Panc1 (cell line): ENCODE data around the gene DOCK4. TPM values are rescaled to one million over a fixed set of nuclear protein-coding genes. Genes with fewer than 3 reads are reported as not detected.

ENCODE experiments used
- ATAC-seq: fragments of 200-7000 bp; cut with Tn5 transposase; 2 replicates; pipeline ENCODE4 v1.9.1; 2020; ENCODE audit warnings: mild to moderate bottlenecking, moderate library complexity
- BruUV-seq: library from RNA; stranded (reverse); fragments of 400-500 nt; replicated peaks from 2 replicates; lab custom pipeline; 2021; lab: Mats Ljungman, UMichigan
- CTCF ChIA-PET: fragments of 300-600 bp; sonication (Branson Sonifier 250); formaldehyde crosslinking; loops from one replicate; lab custom pipeline; 2022; ENCODE audit warnings: antibody characterized with exemption; lab: Charles Lee
- POLR2A ChIA-PET: fragments of 300-600 bp; sonication (Branson Sonifier 250); formaldehyde crosslinking; loops from one replicate; lab custom pipeline; 2022; ENCODE audit warnings: antibody characterized with exemption; lab: Charles Lee
- DNase-seq: peaks from one replicate; pipeline ENCODE4 v3.0.0-alpha.2; 2010; ENCODE audit warnings: low read depth, low spot score
- H3K27ac ChIP-seq: 2 replicates; pipeline ENCODE4 v1.5.1; 2011; ENCODE audit warnings: mild to moderate bottlenecking, low read length, inconsistent platforms
- H3K27me3 ChIP-seq: fragments of 200-500 bp; sonication (Bioruptor generic); 2 replicates; pipeline ENCODE4 v1.6.0; 2014; ENCODE audit warnings: low read length, inconsistent platforms; ENCODE audit not compliant: control insufficient read depth, insufficient read depth
- H3K36me3 ChIP-seq: fragments of 200-500 bp; sonication (Bioruptor generic); 2 replicates; pipeline ENCODE4 v1.5.1; 2014; ENCODE audit warnings: inconsistent platforms, mild to moderate bottlenecking, low read length, moderate library complexity; ENCODE audit not compliant: control insufficient read depth, insufficient read depth
- H3K4me1 ChIP-seq: 2 replicates; pipeline ENCODE4 v1.5.1; 2011; ENCODE audit warnings: inconsistent platforms, mild to moderate bottlenecking, low read length, moderate library complexity; ENCODE audit not compliant: control insufficient read depth, insufficient read depth
- H3K4me3 ChIP-seq, 2 experiments: 2 replicates each; pipeline ENCODE4 v1.5.1; 2011 to 2012; ENCODE audit warnings: low read depth in 2 of 2, low read length in 2 of 2, mild to moderate bottlenecking in 2 of 2, inconsistent platforms in 1 of 2, moderate library complexity in 1 of 2
- H3K9me3 ChIP-seq: fragments of 200-500 bp; sonication (Bioruptor generic); 2 replicates; pipeline ENCODE4 v1.5.1; 2014; ENCODE audit warnings: low read depth, mild to moderate bottlenecking, inconsistent platforms, low read length, moderate library complexity; ENCODE audit not compliant: control insufficient read depth, insufficient read depth
- POLR2AphosphoS5 ChIP-seq: IDR thresholded peaks from 2 replicates; pipeline ENCODE4 v1.6.1; 2012; ENCODE audit warnings: mild to moderate bottlenecking, low read depth, low read length, moderate library complexity
- SIN3A ChIP-seq: IDR thresholded peaks from 2 replicates; pipeline ENCODE4 v1.6.1; 2012; ENCODE audit warnings: low read depth, mild to moderate bottlenecking, low read length, moderate library complexity, borderline replicate concordance; ENCODE audit not compliant: insufficient read depth
- TCF7L2 ChIP-seq: IDR thresholded peaks from 2 replicates; pipeline ENCODE4 v1.6.1; 2011; ENCODE audit warnings: mild to moderate bottlenecking, low read depth, low read length, inconsistent platforms
- in situ Hi-C: cut with HindIII; loops from 2 replicates; pipeline ENCODE4 v1.10.0; 2016; ENCODE audit warnings: low sequenced_read_pairs, low pct_unique_long_range_greater_than_20kb
- intact Hi-C: fragments of 100-400 bp; cut with micrococcal nuclease; formaldehyde crosslinking; loops from one replicate; pipeline ENCODE4 v1.10.0; 2022; ENCODE audit not compliant: unreplicated experiment
- total RNA-seq: library from RNA; stranded (reverse); gene quantifications from one replicate; pipeline ENCODE4 v1.2.1, GENCODE V29; 2021; ENCODE audit not compliant: unreplicated experiment
- TF ChIP-seq, protein P1 (sequence below), 2 experiments: IDR thresholded peaks; 2 replicates each; pipeline ENCODE4 v1.6.1; 2011 to 2012; ENCODE audit warnings: low read depth in 2 of 2, control low read depth in 1 of 2, low read length in 1 of 2, mild to moderate bottlenecking in 1 of 2, moderate library complexity in 1 of 2; ENCODE audit not compliant: insufficient read depth in 1 of 2
- TF ChIP-seq, protein P2 (sequence below): fragments of 450-650 bp; IDR thresholded peaks from 2 replicates; pipeline ENCODE4 v1.5.1; 2017; ENCODE audit warnings: mild to moderate bottlenecking

Gene DOCK4
- total RNA-seq, 1 experiment from 2014 or later: 10.8 TPM

DNA sequence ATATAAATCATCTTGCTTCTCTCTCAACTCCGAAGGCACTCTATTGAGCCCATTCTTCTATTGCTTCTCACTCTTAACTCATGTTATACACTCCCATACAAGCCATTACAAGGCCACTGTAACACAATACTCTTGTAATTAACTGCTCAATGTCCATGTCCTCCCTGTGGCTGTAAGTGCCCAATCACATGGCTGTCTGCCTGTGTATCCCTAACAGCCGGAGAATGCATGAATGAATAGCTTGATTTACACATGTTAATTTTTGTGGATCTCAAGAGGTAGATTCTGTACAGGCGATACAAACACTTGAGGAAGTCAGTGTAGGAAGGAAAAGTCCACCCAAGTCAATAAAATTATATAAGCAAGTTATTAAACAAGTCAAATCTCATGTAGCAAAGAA is 215.6 kb downstream of the DOCK4 start:
- Histone ChIP-seq H3K27me3 (no peaks in the 10 kb centered on the region), H3K27ac (no peak overlapping the region), H3K36me3 (no peaks in the 10 kb centered on the region), H3K9me3 (no peaks in the 10 kb centered on the region), H3K4me1 (no peaks in the 10 kb centered on the region), H3K4me3 (no peak overlapping the region)
- intact Hi-C loops: no loop called here
- ChIA-PET CTCF (no interaction called here), POLR2A (no interaction called here)
- TF ChIP-seq, protein P1, sequence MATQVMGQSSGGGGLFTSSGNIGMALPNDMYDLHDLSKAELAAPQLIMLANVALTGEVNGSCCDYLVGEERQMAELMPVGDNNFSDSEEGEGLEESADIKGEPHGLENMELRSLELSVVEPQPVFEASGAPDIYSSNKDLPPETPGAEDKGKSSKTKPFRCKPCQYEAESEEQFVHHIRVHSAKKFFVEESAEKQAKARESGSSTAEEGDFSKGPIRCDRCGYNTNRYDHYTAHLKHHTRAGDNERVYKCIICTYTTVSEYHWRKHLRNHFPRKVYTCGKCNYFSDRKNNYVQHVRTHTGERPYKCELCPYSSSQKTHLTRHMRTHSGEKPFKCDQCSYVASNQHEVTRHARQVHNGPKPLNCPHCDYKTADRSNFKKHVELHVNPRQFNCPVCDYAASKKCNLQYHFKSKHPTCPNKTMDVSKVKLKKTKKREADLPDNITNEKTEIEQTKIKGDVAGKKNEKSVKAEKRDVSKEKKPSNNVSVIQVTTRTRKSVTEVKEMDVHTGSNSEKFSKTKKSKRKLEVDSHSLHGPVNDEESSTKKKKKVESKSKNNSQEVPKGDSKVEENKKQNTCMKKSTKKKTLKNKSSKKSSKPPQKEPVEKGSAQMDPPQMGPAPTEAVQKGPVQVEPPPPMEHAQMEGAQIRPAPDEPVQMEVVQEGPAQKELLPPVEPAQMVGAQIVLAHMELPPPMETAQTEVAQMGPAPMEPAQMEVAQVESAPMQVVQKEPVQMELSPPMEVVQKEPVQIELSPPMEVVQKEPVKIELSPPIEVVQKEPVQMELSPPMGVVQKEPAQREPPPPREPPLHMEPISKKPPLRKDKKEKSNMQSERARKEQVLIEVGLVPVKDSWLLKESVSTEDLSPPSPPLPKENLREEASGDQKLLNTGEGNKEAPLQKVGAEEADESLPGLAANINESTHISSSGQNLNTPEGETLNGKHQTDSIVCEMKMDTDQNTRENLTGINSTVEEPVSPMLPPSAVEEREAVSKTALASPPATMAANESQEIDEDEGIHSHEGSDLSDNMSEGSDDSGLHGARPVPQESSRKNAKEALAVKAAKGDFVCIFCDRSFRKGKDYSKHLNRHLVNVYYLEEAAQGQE (IDR thresholded peaks at IDR 0.05; ENCODE audit: insufficient read depth in 1 of 2, low read depth in 2 of 2, low read length in 1 of 2): no peak
- no peak for TF ChIP-seq TCF7L2
- TF ChIP-seq, protein P2, sequence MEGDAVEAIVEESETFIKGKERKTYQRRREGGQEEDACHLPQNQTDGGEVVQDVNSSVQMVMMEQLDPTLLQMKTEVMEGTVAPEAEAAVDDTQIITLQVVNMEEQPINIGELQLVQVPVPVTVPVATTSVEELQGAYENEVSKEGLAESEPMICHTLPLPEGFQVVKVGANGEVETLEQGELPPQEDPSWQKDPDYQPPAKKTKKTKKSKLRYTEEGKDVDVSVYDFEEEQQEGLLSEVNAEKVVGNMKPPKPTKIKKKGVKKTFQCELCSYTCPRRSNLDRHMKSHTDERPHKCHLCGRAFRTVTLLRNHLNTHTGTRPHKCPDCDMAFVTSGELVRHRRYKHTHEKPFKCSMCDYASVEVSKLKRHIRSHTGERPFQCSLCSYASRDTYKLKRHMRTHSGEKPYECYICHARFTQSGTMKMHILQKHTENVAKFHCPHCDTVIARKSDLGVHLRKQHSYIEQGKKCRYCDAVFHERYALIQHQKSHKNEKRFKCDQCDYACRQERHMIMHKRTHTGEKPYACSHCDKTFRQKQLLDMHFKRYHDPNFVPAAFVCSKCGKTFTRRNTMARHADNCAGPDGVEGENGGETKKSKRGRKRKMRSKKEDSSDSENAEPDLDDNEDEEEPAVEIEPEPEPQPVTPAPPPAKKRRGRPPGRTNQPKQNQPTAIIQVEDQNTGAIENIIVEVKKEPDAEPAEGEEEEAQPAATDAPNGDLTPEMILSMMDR: no peak
- no peak for TF ChIP-seq SIN3A
- no peak for TF ChIP-seq POLR2AphosphoS5
- in situ Hi-C loops: no loop called here
- DNase-seq (no peak), ATAC-seq (no peak)
- no TSS peak for BruUV-seq

DNA sequence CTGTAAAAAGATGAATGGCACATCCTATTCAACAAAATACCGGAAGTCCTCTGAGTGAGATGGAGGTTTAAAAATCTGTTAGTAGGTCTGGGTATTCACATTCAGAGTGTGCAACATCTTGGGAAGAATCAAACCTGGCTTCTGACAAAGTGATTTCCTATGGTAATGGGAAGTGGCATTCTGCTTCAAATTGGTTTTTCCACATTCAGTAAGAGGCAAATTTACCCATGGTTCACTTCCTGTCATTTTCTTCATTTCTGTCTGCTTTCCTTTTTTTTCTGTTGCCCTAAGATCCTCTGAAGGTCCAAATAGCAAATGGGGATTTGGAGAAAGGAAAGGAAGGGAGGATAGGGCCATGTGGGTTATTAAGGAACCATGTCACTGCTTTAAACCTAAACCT is 218.3 kb downstream of the DOCK4 start:
- DNase-seq (no peak), ATAC-seq (no peak)
- no TSS peak for BruUV-seq
- Histone ChIP-seq H3K4me1 (no peaks in the 10 kb centered on the region), H3K36me3 (no peaks in the 10 kb centered on the region), H3K27me3 (no peaks in the 10 kb centered on the region), H3K27ac (no peak overlapping the region), H3K9me3 (no peaks in the 10 kb centered on the region), H3K4me3 (no peak overlapping the region)
- CTCF ChIA-PET: no interaction called here
- in situ Hi-C loops (no loop called here), intact Hi-C loops (no loop called here)
- POLR2A ChIA-PET: no interaction called here
- TF ChIP-seq TCF7L2 (no peak), SIN3A (no peak), POLR2AphosphoS5 (no peak)
- TF ChIP-seq, protein P2: no peak
- TF ChIP-seq, protein P1 (IDR thresholded peaks at IDR 0.05; ENCODE audit: insufficient read depth in 1 of 2, low read depth in 2 of 2, low read length in 1 of 2): no peak
